HepG2 (cell line): ENCODE results near the gene VWA2. TPM values are rescaled to one million over a fixed set of nuclear protein-coding genes. Genes with fewer than 3 reads are reported as not detected.

Experiments
- ATAC-seq: fragments of 200-7000 bp; cut with Tn5 transposase; 3 replicates; pipeline ENCODE4 v1.9.1; 2020; ENCODE audit warnings: mild to moderate bottlenecking, moderate library complexity
- BruUV-seq: library from RNA; stranded (reverse); fragments of 400-500 nt; replicated peaks from 2 replicates; lab custom pipeline; 2021; lab: Mats Ljungman, UMichigan
- CTCF ChIA-PET: fragments of 300-600 bp; formaldehyde crosslinking; extraction: SDS; loops from one replicate; lab custom pipeline; 2021; ENCODE audit warnings: low total read pairs, inconsistent platforms, low intra/inter-chr PET ratio; lab: Yijun Ruan, JAX
- POLR2A ChIA-PET: fragments of 350-600 bp; sonication (Branson Sonifier 250); formaldehyde crosslinking; loops from one replicate; lab custom pipeline; 2020; ENCODE audit warnings: antibody characterized with exemption, inconsistent platforms; lab: Yijun Ruan, JAX
- DNase-seq: peaks from one replicate; pipeline ENCODE4 v3.0.0-alpha.2; 2015; ENCODE audit warnings: low spot score
- FAIRE-seq: peaks from 3 replicates; lab custom pipeline; 2011; peaks lifted over from hg19 to GRCh38; lab: Jason Lieb, UNC
- H2AFZ ChIP-seq: one replicate; pipeline ENCODE4 v1.6.1; 2011; ENCODE audit warnings: low read length, inconsistent platforms
- H3K27ac ChIP-seq: fragments of 300-600 bp; 3 replicates; pipeline ENCODE4 v1.8.0; 2011; ENCODE audit warnings: mixed run types, mild to moderate bottlenecking, mixed read lengths, low read length, inconsistent platforms; ENCODE audit not compliant: insufficient read depth; ENCODE audit errors: extremely low read length
- H3K27me3 ChIP-seq, 2 experiments: fragments of 200-600 bp in 1 of 2; 2 replicates in 1 of 2; 3 replicates in 1 of 2; pipeline versions ENCODE4 v1.6.0 to v1.8.0; 2011; ENCODE audit warnings: low read length in 2 of 2, mild to moderate bottlenecking in 2 of 2, moderate library complexity in 2 of 2, inconsistent platforms in 1 of 2; ENCODE audit not compliant: insufficient read depth in 2 of 2, control insufficient read depth in 1 of 2
- H3K36me3 ChIP-seq, 2 experiments: fragments of 200-600 bp in 1 of 2; replicated peaks in 1 of 2; 2 replicates in 1 of 2; 3 replicates in 1 of 2; pipeline versions ENCODE4 v1.5.1 to v1.8.0; 2011; ENCODE audit warnings: low read length in 2 of 2, inconsistent platforms in 1 of 2; ENCODE audit not compliant: insufficient read depth in 2 of 2, control insufficient read depth in 1 of 2
- H3K4me1 ChIP-seq: 2 replicates; pipeline ENCODE4 v1.5.1; 2012; ENCODE audit warnings: low read length, inconsistent platforms; ENCODE audit not compliant: insufficient read depth
- H3K4me2 ChIP-seq: 2 replicates; pipeline ENCODE4 v1.6.0; 2011; ENCODE audit warnings: low read depth, low read length, inconsistent platforms
- H3K4me3 ChIP-seq, 3 experiments: fragments of 200-600 bp in 1 of 3; sonication (generic), shearing (Covaris generic) in 1 of 3; replicated peaks in 1 of 3; 2 replicates each; pipeline ENCODE4 v1.5.1; 2011 to 2016; ENCODE audit warnings: low read length in 3 of 3, inconsistent platforms in 2 of 3, low read depth in 2 of 3, mild to moderate bottlenecking in 2 of 3, control low read depth in 1 of 3, mixed read lengths in 1 of 3; ENCODE audit not compliant: insufficient read depth in 1 of 3
- H3K79me2 ChIP-seq: one replicate; pipeline ENCODE4 v1.6.1; 2011; ENCODE audit warnings: low read length, inconsistent platforms; ENCODE audit not compliant: insufficient read depth
- H3K9ac ChIP-seq: 2 replicates; pipeline ENCODE4 v1.6.0; 2011; ENCODE audit warnings: mild to moderate bottlenecking, low read depth, low read length, inconsistent platforms; ENCODE audit not compliant: insufficient read depth
- H3K9me3 ChIP-seq: 2 replicates; pipeline ENCODE4 v1.5.1; 2012; ENCODE audit warnings: mild to moderate bottlenecking, low read length
- H4K20me1 ChIP-seq: 2 replicates; pipeline ENCODE4 v1.6.0; 2011; ENCODE audit warnings: inconsistent platforms, mild to moderate bottlenecking, low read length, moderate library complexity; ENCODE audit not compliant: insufficient read depth
- KLF13 ChIP-seq: sonication (generic); formaldehyde crosslinking; IDR thresholded peaks from 2 replicates; pipeline ENCODE4 v1.4.0; 2020; ENCODE audit warnings: mild to moderate bottlenecking, missing genetic modification reagents
- KLF9 ChIP-seq: IDR thresholded peaks from 2 replicates; pipeline ENCODE4 v1.6.1; 2016; ENCODE audit warnings: low read depth
- MBNL3 ChIP-seq: fragments of 250-450 bp; sonication (Bioruptor Pico); conservative IDR thresholded peaks from 2 replicates; pipeline ENCODE4 v1.8.0; 2022; ENCODE audit warnings: mild to moderate bottlenecking, inconsistent platforms
- NR1H2 ChIP-seq: sonication (generic); formaldehyde crosslinking; IDR thresholded peaks from 2 replicates; pipeline ENCODE4 v1.8.1; 2022; ENCODE audit warnings: low read depth, missing genetic modification reagents, borderline replicate concordance
- RFX5 ChIP-seq: IDR thresholded peaks from 2 replicates; pipeline ENCODE4 v1.6.1; 2011; ENCODE audit warnings: low read depth, low read length, improper control_type of control experiment
- ZNF224 ChIP-seq: sonication (generic); formaldehyde crosslinking; IDR thresholded peaks from 2 replicates; pipeline ENCODE4 v1.5.0; 2020; ENCODE audit warnings: mild to moderate bottlenecking, missing genetic modification reagents
- ZNF558 ChIP-seq: sonication (generic); formaldehyde crosslinking; IDR thresholded peaks from 2 replicates; pipeline ENCODE4 v1.9.0; 2022; ENCODE audit warnings: mild to moderate bottlenecking, missing genetic modification reagents, borderline replicate concordance
- ZNF562 ChIP-seq: sonication (generic); formaldehyde crosslinking; IDR thresholded peaks from 2 replicates; pipeline ENCODE4 v1.8.0; 2022; ENCODE audit warnings: missing genetic modification reagents, borderline replicate concordance
- ZNF607 ChIP-seq: sonication (generic); formaldehyde crosslinking; IDR thresholded peaks from 2 replicates; pipeline ENCODE4 v1.5.1; 2020; ENCODE audit warnings: missing genetic modification reagents, mild to moderate bottlenecking, borderline replicate concordance
- ZNF75D ChIP-seq: sonication (generic); formaldehyde crosslinking; IDR thresholded peaks from 2 replicates; pipeline ENCODE4 v1.8.1; 2023; ENCODE audit warnings: missing genetic modification reagents, mild to moderate bottlenecking, borderline replicate concordance
- WGBS: methylation state at CpG from one replicate; pipeline ENCODE4 v1.1.6; 2017; ENCODE audit warnings: low lambda C conversion rate; 5-methylcytosine and 5-hydroxymethylcytosine counted together
- in situ Hi-C: cut with HindIII; loops from 2 replicates; pipeline ENCODE4 v1.10.0; 2017; ENCODE audit warnings: low pct_unique_long_range_greater_than_20kb; ENCODE audit not compliant: extremely low pct_ligation_motif_present
- intact Hi-C: fragments of 100-400 bp; cut with micrococcal nuclease; formaldehyde crosslinking; loops from one replicate; pipeline ENCODE4 v1.10.0; 2022; ENCODE audit not compliant: unreplicated experiment
- polyA plus RNA-seq, 8 experiments: library from polyadenylated mRNA; depleted of rRNA in 3 of 8; stranded (reverse) in 7 of 8; unstranded in 1 of 8; fragments of >200 nt; fragmentation: Illumina TruSeq in 4 of 8; extraction: Trizol in 4 of 8; gene quantifications; 2 replicates each; pipeline versions ENCODE4 v1.2.1 to v1.2.3, GENCODE V29; 2011 to 2016; ENCODE audit warnings: low read depth in 4 of 8, missing spikeins in 1 of 8, mixed read lengths in 1 of 8; ENCODE audit not compliant: insufficient read depth in 1 of 8
- total RNA-seq, 5 experiments: library from RNA; depleted of rRNA; stranded (reverse); fragments of >200 nt; fragmentation: Illumina TruSeq; extraction: Trizol; gene quantifications; 2 replicates each; pipeline ENCODE4 v1.2.3, GENCODE V29; 2016; ENCODE audit warnings: low read depth in 1 of 5
- TF ChIP-seq, protein P1 (sequence below): sonication (generic); formaldehyde crosslinking; IDR thresholded peaks from 2 replicates; pipeline ENCODE4 v1.4.0; 2020; ENCODE audit warnings: missing genetic modification reagents
- TF ChIP-seq, protein P2 (sequence below): sonication (generic); formaldehyde crosslinking; IDR thresholded peaks from 2 replicates; pipeline ENCODE4 v1.4.0; 2020; ENCODE audit warnings: missing genetic modification reagents
- TF ChIP-seq, protein P3 (sequence below): sonication (generic); formaldehyde crosslinking; IDR thresholded peaks from 2 replicates; pipeline ENCODE4 v1.9.0; 2021; ENCODE audit warnings: missing genetic modification reagents, borderline replicate concordance

The VWA2 gene
- total and polyA plus RNA-seq, 2 of the 13 experiments (the other 11 are each of a cell fraction or from before 2014, with no cell fraction given): not detected

DNA sequence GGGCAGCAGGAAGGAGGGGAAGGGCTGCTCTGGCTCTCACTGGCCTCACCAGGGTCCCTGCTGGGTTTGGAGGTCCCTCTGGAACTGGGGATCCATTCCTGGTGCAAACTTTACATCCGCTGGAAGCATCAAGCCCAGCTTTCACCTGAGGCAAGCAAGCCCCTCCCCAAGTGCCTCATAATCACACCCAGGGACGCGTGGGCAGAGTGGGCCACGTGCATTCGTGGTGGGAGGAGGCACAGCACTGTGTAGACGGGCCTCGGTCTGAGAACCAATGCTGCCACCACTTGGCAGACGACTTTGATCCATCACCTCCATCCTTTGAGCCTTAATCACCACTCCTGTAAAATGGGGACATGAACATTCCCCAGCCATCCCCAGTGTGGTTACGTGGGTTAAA, 74.1 kb downstream of the VWA2 start (continued):
- TF ChIP-seq, protein P1, sequence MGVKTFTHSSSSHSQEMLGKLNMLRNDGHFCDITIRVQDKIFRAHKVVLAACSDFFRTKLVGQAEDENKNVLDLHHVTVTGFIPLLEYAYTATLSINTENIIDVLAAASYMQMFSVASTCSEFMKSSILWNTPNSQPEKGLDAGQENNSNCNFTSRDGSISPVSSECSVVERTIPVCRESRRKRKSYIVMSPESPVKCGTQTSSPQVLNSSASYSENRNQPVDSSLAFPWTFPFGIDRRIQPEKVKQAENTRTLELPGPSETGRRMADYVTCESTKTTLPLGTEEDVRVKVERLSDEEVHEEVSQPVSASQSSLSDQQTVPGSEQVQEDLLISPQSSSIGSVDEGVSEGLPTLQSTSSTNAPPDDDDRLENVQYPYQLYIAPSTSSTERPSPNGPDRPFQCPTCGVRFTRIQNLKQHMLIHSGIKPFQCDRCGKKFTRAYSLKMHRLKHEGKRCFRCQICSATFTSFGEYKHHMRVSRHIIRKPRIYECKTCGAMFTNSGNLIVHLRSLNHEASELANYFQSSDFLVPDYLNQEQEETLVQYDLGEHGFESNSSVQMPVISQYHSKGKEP (CRISPR knock-in tag): no peak
- no peak for TF ChIP-seq MBNL3 (CRISPR knock-in tag)
- TF ChIP-seq ZNF558 (CRISPR knock-in tag): no peak

DNA sequence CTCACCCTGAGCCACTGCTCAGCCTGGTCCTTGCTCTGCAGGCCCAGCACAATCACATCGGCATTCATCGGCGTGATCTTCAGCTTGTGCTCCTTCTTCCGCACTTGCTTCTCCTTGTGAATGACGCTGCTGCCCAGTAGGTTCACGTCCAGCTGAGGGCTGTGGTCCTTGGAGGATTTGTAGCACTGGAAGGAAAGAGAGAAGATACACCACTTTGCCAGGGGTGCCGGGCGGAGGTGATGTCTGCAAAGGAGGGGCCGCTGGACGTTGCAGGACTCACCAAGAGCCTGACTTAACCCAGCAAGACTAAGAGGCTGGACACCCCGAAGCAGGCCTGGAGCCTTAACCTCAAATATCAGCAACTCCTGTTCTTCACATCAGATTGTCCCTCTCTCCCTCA, 74.8 kb downstream of the VWA2 start:
- Histone ChIP-seq H3K79me2 (no peaks in the 10 kb centered on the region), H2AFZ (no peak overlapping the region), H3K36me3 (no peaks in the 10 kb centered on the region), H3K9me3 (no peaks in the 10 kb centered on the region), H3K4me1 (no peaks in the 10 kb centered on the region), H3K4me2 (no peak overlapping the region), H4K20me1 (no peaks in the 10 kb centered on the region), H3K4me3 (no peak overlapping the region), H3K9ac (no peak overlapping the region), H3K27ac (no peak overlapping the region), H3K27me3 (peaks cover 6 to 42% of the 10 kb centered on the region in 2 experiments; a peak in 4 of 5 replicates)
- intact Hi-C loops: no loop called here
- WGBS: no CpG with 5 or more reads among the region's 11 CpGs
- no peak for DNase-seq
- TF ChIP-seq ZNF224 (CRISPR knock-in tag): no peak
- TF ChIP-seq ZNF607 (CRISPR knock-in tag): no peak
- TF ChIP-seq, protein P2, sequence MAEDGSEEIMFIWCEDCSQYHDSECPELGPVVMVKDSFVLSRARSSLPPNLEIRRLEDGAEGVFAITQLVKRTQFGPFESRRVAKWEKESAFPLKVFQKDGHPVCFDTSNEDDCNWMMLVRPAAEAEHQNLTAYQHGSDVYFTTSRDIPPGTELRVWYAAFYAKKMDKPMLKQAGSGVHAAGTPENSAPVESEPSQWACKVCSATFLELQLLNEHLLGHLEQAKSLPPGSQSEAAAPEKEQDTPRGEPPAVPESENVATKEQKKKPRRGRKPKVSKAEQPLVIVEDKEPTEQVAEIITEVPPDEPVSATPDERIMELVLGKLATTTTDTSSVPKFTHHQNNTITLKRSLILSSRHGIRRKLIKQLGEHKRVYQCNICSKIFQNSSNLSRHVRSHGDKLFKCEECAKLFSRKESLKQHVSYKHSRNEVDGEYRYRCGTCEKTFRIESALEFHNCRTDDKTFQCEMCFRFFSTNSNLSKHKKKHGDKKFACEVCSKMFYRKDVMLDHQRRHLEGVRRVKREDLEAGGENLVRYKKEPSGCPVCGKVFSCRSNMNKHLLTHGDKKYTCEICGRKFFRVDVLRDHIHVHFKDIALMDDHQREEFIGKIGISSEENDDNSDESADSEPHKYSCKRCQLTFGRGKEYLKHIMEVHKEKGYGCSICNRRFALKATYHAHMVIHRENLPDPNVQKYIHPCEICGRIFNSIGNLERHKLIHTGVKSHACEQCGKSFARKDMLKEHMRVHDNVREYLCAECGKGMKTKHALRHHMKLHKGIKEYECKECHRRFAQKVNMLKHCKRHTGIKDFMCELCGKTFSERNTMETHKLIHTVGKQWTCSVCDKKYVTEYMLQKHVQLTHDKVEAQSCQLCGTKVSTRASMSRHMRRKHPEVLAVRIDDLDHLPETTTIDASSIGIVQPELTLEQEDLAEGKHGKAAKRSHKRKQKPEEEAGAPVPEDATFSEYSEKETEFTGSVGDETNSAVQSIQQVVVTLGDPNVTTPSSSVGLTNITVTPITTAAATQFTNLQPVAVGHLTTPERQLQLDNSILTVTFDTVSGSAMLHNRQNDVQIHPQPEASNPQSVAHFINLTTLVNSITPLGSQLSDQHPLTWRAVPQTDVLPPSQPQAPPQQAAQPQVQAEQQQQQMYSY (CRISPR knock-in tag): no peak
- TF ChIP-seq KLF13 (CRISPR knock-in tag): no peak
- TF ChIP-seq KLF9 (CRISPR knock-in tag): no peak
- TF ChIP-seq RFX5: no peak
- TF ChIP-seq ZNF75D (CRISPR knock-in tag): no peak
- TF ChIP-seq ZNF562: no peak
- TF ChIP-seq NR1H2 (CRISPR knock-in tag): no peak
- TF ChIP-seq, protein P3, sequence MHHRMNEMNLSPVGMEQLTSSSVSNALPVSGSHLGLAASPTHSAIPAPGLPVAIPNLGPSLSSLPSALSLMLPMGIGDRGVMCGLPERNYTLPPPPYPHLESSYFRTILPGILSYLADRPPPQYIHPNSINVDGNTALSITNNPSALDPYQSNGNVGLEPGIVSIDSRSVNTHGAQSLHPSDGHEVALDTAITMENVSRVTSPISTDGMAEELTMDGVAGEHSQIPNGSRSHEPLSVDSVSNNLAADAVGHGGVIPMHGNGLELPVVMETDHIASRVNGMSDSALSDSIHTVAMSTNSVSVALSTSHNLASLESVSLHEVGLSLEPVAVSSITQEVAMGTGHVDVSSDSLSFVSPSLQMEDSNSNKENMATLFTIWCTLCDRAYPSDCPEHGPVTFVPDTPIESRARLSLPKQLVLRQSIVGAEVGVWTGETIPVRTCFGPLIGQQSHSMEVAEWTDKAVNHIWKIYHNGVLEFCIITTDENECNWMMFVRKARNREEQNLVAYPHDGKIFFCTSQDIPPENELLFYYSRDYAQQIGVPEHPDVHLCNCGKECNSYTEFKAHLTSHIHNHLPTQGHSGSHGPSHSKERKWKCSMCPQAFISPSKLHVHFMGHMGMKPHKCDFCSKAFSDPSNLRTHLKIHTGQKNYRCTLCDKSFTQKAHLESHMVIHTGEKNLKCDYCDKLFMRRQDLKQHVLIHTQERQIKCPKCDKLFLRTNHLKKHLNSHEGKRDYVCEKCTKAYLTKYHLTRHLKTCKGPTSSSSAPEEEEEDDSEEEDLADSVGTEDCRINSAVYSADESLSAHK (CRISPR knock-in tag): no peak
- no TSS peak for BruUV-seq
- ChIA-PET CTCF (no interaction called here), POLR2A (no interaction called here)
- no peak for FAIRE-seq
- ATAC-seq: no peak
- in situ Hi-C loops: loop anchor here (25.0 kb wide), 1 partner anchor 823 kb away; no protein-coding TSS in a partner anchor
